Activated T-helper 2 cell treated with anti-CD3 and anti-CD28 coated beads, Interferon-gamma antibody, Interleukin-2, Interleukin-4, amounts not matched to agents 10 μg/mL and 5 μg/mL and 100 μg/mL, durations not matched to agents 14 hours and 24 hours and 36 hours (primary cell): ENCODE measurements around the gene CHD6. TPM values are rescaled to one million over a fixed set of nuclear protein-coding genes. Genes with fewer than 3 reads are reported as not detected.

ENCODE experiments used
- DNase-seq: peaks from one replicate; pipeline ENCODE4 v3.0.0; 2021; ENCODE audit warnings: low spot score
- H3K27ac Mint-ChIP-seq: one replicate; pipeline ENCODE4 v1.8.0; 2021; ENCODE audit warnings: mixed read lengths
- H3K27me3 Mint-ChIP-seq: one replicate; pipeline ENCODE4 v1.8.0; 2021; ENCODE audit warnings: low read depth, mixed read lengths
- H3K36me3 Mint-ChIP-seq: one replicate; pipeline ENCODE4 v1.8.0; 2021; ENCODE audit warnings: low read depth, mixed read lengths
- H3K4me1 Mint-ChIP-seq: one replicate; pipeline ENCODE4 v1.8.0; 2021; ENCODE audit warnings: low read depth, mixed read lengths
- H3K4me3 Mint-ChIP-seq: one replicate; pipeline ENCODE4 v1.8.0; 2021; ENCODE audit warnings: low read depth, mild to moderate bottlenecking, moderate library complexity, mixed read lengths
- H3K9me3 Mint-ChIP-seq: one replicate; pipeline ENCODE4 v1.8.0; 2021; ENCODE audit warnings: mixed read lengths
- intact Hi-C: fragments of 100-400 bp; cut with micrococcal nuclease; formaldehyde crosslinking; loops from one replicate; pipeline ENCODE4 v1.15.1; 2023
- total RNA-seq: library from RNA; stranded (reverse); gene quantifications from 2 replicates; pipeline ENCODE4 v1.2.3, GENCODE V29; 2022

CHD6 gene
- total RNA-seq, 1 donor from 2014 or later, result 32.7 TPM

- Mint-ChIP-seq H3K4me3 (no peak overlapping the region), H3K9me3 (peaks cover 3% of the 10 kb centered on the region), H3K4me1 (peaks cover 26% of the 10 kb centered on the region), H3K27ac (no peak overlapping the region), H3K27me3 (no peaks in the 10 kb centered on the region), H3K36me3 (peaks cover 58% of the 10 kb centered on the region)
- intact Hi-C loops, result no loop called here
- DNase-seq, result no peak
Observed at GRCh38 chr20:41426976-41427375, 191.2 kb downstream of the CHD6 start.

GRCh38 chr20:41426086-41426830, 191.9 kb downstream of the CHD6 start:
- DNase-seq, result no peak
- peaks cover 30% of the 10 kb centered on the region for H3K4me1 Mint-ChIP-seq
- H3K36me3 Mint-ChIP-seq, result peaks cover 66% of the 10 kb centered on the region
- H3K4me3 Mint-ChIP-seq, result no peak overlapping the region
- peaks cover 3% of the 10 kb centered on the region for H3K9me3 Mint-ChIP-seq
- no peak overlapping the region for H3K27ac Mint-ChIP-seq
- intact Hi-C loops, result no loop called here
- H3K27me3 Mint-ChIP-seq, result no peaks in the 10 kb centered on the region

DNA sequence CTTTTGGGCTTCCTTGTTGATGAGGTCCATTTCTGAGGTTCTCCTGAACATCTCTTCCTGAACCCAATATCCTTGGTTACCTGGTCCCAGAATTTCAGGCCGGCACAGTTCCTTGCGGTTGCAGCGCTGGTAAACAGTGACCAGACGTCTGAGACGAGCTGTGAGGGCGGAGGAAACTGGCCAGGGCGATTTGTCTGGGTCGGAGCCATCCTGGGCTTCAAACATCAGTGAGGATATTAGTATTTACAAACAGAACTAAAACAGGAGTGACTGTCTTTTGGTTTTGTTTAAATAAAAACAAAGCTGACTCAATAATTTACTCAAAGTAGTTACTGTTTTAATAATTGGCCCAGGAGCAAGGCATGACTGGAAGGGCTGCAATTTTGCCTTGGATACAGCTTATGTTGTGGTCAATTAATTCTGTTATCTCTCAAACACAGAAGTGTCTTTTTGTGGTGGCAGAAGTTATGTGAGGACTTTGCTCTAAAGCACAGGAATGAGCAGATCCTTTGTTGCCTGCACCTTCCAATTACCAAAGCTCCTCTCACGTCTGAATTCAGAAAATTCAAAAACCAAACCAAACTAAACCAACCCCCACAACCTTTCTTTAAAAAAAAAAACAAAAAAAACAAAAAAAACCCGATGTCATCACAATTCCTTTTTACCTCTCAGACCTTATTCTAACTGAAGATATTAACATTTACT, 192.8 kb downstream of the CHD6 start:
- Mint-ChIP-seq H3K9me3 (peaks cover 3% of the 10 kb centered on the region), H3K27ac (no peak overlapping the region), H3K4me3 (no peak overlapping the region), H3K4me1 (peaks cover 36% of the 10 kb centered on the region), H3K27me3 (no peaks in the 10 kb centered on the region), H3K36me3 (peaks cover 72% of the 10 kb centered on the region)
- DNase-seq, result no peak
- intact Hi-C loops, result no loop called here

GRCh38 chr20:41424546-41424945, 193.6 kb downstream of the CHD6 start:
- Mint-ChIP-seq H3K9me3 (peaks cover 3% of the 10 kb centered on the region), H3K27ac (no peak overlapping the region), H3K27me3 (no peaks in the 10 kb centered on the region), H3K4me3 (no peak overlapping the region), H3K4me1 (peaks cover 38% of the 10 kb centered on the region), H3K36me3 (peaks cover 77% of the 10 kb centered on the region)
- DNase-seq, result no peak
- intact Hi-C loops, result no loop called here

- Mint-ChIP-seq H3K27ac (no peak overlapping the region), H3K27me3 (no peaks in the 10 kb centered on the region), H3K4me1 (peaks cover 35% of the 10 kb centered on the region), H3K36me3 (peaks cover 75% of the 10 kb centered on the region), H3K4me3 (no peak overlapping the region), H3K9me3 (peaks cover 3% of the 10 kb centered on the region)
- intact Hi-C loops, result no loop called here
- no peak for DNase-seq
Observed at GRCh38 chr20:41424011-41424410, 194.2 kb downstream of the CHD6 start.

DNA sequence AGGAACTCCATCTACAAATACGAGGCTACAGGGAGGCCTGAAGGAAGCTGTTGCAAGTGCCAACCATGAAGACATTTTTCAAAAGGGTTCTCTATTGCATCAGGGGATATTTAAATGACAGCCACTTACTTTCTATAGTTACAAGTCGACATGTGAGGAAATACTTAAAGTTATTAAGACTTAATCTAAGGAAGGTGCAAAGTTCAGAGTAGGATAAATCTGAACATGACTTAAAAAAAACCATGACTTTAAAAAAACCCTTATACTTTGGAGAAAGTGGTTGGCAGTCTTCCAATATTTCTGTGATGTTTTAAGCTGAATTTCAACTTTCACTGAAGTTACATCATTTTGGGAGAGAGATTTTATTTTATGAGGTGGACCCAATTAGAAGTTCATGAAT, 195.2 kb downstream of the CHD6 start:
- Mint-ChIP-seq H3K9me3 (no peaks in the 10 kb centered on the region), H3K27me3 (no peaks in the 10 kb centered on the region), H3K4me3 (no peak overlapping the region), H3K27ac (no peak overlapping the region), H3K36me3 (peaks cover 71% of the 10 kb centered on the region), H3K4me1 (peaks cover 26% of the 10 kb centered on the region)
- no peak for DNase-seq
- intact Hi-C loops, result no loop called here

DNA sequence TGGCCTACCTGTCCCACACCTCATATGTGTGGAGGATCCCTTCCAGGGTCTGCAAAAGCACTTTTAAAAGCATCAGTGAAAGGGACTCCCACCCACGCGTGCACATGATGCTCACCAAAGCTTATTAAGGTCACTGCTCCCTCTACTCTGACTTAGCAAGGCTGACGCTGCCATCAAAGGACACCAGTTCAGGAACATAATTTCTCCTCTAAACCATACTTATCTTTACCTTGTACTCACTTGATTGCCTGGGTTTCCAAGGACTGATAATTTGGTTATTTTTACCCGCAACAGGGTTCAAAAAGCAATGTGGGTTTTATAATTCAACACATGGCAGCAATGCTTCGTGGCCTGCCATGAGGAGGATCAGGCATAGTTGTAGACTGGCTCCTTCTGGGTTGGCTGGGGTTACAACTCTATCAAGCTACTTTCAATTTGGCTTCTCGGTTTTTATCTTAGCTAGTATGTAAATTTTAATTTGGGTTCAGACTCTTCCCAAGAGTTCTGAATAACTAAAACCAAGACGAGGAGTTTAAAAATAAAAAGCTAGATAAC, 199.4 kb downstream of the CHD6 start:
- Mint-ChIP-seq H3K4me3 (no peak overlapping the region), H3K4me1 (peaks cover 13% of the 10 kb centered on the region), H3K27ac (no peak overlapping the region), H3K27me3 (no peaks in the 10 kb centered on the region), H3K9me3 (no peaks in the 10 kb centered on the region), H3K36me3 (peaks cover 69% of the 10 kb centered on the region)
- no peak for DNase-seq
- intact Hi-C loops, result no loop called here

- Mint-ChIP-seq H3K9me3 (no peaks in the 10 kb centered on the region), H3K36me3 (peaks cover 65% of the 10 kb centered on the region), H3K4me1 (peaks cover 16% of the 10 kb centered on the region), H3K4me3 (no peak overlapping the region), H3K27me3 (no peaks in the 10 kb centered on the region), H3K27ac (no peak overlapping the region)
- intact Hi-C loops, result no loop called here
- no peak for DNase-seq
Observed at GRCh38 chr20:41418031-41418430, 200.1 kb downstream of the CHD6 start.

DNA sequence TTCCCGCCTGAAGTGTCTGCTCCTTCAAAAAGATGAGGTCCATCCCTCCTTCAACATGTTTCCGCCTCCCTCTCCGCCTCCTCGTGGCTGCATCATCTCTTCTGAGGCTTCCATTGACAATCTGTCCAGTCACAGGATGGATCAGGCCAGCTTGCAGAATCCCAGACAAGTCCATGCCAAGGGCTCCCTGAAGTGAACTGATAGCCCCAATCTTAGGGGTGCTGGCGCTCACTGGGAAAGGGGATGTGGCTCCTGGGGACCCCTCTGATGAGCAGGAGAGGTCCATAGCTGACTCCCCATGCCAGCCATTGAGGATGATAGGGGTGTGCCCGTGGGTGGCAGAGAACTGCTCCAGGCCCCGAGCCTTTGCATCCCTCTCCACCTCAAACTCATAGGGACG, 203.0 kb downstream of the CHD6 start:
- no peak overlapping the region for H3K27ac Mint-ChIP-seq
- H3K4me3 Mint-ChIP-seq, result no peak overlapping the region
- H3K4me1 Mint-ChIP-seq, result peaks cover 5% of the 10 kb centered on the region
- no peaks in the 10 kb centered on the region for H3K9me3 Mint-ChIP-seq
- intact Hi-C loops, result no loop called here
- peaks cover 52% of the 10 kb centered on the region for H3K36me3 Mint-ChIP-seq
- DNase-seq, result no peak
- no peaks in the 10 kb centered on the region for H3K27me3 Mint-ChIP-seq

DNA sequence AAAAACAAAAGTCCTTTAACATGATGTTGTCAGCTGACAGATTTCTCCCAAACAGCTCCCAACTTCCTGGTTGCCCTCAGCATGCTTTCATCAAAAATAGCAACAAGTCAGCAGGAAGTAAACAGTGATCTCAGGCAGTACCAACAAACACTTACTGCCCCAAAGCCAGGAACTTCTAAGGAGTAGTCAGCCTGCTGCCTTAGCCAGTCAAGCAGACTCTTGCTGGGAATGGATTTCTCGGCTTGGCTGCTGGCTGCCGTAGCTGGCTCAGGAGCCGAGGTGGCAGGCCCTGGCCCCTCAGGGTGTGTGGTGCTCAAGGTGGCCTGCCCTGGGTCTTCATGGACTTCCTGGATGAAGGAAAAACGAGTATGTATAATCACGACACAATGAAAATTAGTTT, 205.0 kb downstream of the CHD6 start:
- intact Hi-C loops, result no loop called here
- DNase-seq, result no peak
- Mint-ChIP-seq H3K4me1 (peaks cover 14% of the 10 kb centered on the region), H3K27me3 (no peaks in the 10 kb centered on the region), H3K9me3 (no peaks in the 10 kb centered on the region), H3K4me3 (no peak overlapping the region), H3K36me3 (peaks cover 54% of the 10 kb centered on the region), H3K27ac (no peak overlapping the region)

DNA sequence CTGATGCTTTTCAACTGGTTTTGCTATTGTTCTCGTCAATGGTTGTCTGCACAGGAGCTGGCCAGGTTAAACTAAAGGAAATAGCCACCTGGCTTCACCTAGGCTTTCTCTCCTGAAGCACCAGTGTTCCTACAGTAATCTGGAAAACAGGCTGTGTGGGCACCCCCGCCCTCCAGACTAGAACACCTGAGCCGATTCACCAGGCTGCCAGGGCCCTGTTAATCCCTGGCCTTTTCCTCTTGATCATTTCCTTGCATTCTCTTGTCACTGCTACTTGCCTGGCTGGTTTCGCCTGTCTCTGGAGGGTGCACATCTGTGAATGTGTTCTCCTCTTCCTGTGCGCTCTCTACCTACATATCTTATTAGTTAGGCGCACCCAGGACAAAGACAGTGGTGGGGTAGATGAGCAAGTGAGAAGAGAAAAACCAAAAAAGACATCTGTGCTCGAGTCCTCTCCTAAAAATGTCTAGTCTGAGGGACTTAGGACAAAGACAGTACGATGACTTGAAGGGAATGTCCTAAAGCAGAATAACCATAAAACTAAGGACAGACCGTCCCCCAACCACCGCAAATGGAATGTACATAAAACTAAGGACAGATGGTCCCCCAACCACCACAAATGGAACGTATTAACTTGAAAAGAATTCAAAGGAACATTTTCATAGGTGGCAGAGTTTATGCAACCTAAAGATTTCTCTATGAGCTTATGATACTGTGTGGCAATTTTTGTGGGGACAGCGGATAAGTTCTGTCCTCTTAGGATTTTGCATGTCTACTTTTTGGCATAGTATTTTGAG, 205.7 kb downstream of the CHD6 start:
- Mint-ChIP-seq H3K9me3 (no peaks in the 10 kb centered on the region), H3K36me3 (peaks cover 51% of the 10 kb centered on the region), H3K4me3 (no peak overlapping the region), H3K27ac (no peak overlapping the region), H3K4me1 (peaks cover 16% of the 10 kb centered on the region), H3K27me3 (no peaks in the 10 kb centered on the region)
- intact Hi-C loops, result no loop called here
- no peak for DNase-seq

DNA sequence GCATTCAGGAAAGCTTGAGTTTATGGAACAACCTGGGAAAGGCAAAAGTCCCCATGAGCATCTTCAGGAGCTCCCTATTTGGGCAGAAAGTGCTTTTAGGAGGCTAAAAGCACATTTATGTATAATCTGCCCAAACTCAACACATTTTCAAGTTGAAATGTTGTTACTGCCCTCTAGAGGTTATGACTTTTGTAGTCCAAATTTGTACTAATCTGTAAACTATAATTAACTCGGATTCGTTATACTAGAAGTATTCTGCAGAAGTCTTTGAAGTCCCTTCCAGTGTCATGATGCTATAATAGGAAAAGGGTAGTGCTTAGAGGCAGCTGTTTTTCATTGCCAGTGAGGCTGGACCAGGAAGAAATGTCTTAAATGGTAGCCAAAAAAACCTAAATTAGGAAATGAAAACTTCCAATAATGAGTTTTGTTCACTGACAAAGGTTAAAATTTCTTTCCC, 206.8 kb downstream of the CHD6 start:
- H3K4me3 Mint-ChIP-seq, result no peak overlapping the region
- no peaks in the 10 kb centered on the region for H3K27me3 Mint-ChIP-seq
- peaks cover 17% of the 10 kb centered on the region for H3K4me1 Mint-ChIP-seq
- no peaks in the 10 kb centered on the region for H3K9me3 Mint-ChIP-seq
- no peak for DNase-seq
- H3K36me3 Mint-ChIP-seq, result peaks cover 54% of the 10 kb centered on the region
- H3K27ac Mint-ChIP-seq, result no peak overlapping the region
- intact Hi-C loops, result no loop called here
